K562 (cell line): ENCODE data around the gene ERP44. TPM values are rescaled to one million over a fixed set of nuclear protein-coding genes. Genes with fewer than 3 reads are reported as not detected.

Experiments used
- BHLHE40 ChIP-seq: IDR thresholded peaks from 2 replicates; pipeline ENCODE4 v1.6.1; 2011; ENCODE audit warnings: low read length, improper control_type of control experiment
- IFI16 ChIP-seq: fragments of 250-450 bp; sonication (Bioruptor Pico); IDR thresholded peaks from 2 replicates; pipeline ENCODE4 v2.1.2; 2022; ENCODE audit warnings: mild to moderate bottlenecking, inconsistent platforms
- PCBP1 ChIP-seq: fragments of 200-400 bp; formaldehyde crosslinking; IDR thresholded peaks from 2 replicates; pipeline ENCODE4 v1.6.1; 2018; ENCODE audit warnings: mild to moderate bottlenecking, low read depth, low read length; ENCODE audit not compliant: poor library complexity, severe bottlenecking
- RBM15 ChIP-seq: fragments of 200-400 bp; formaldehyde crosslinking; IDR thresholded peaks from 2 replicates; pipeline ENCODE4 v1.6.1; 2018; ENCODE audit warnings: mild to moderate bottlenecking, low read length, moderate library complexity; ENCODE audit not compliant: insufficient read depth
- RUNX1 ChIP-seq: sonication (generic); IDR thresholded peaks from 2 replicates; pipeline ENCODE4 v1.6.1; 2016; ENCODE audit warnings: antibody characterized with exemption, low read depth
- SIX5 ChIP-seq, 2 experiments: IDR thresholded peaks; 2 replicates each; pipeline ENCODE4 v1.6.1; 2011; ENCODE audit warnings: low read length in 2 of 2, borderline replicate concordance in 1 of 2, low read depth in 1 of 2, mild to moderate bottlenecking in 1 of 2, moderate library complexity in 1 of 2; ENCODE audit not compliant: insufficient read depth in 1 of 2
- ZBED1 ChIP-seq: IDR thresholded peaks from 2 replicates; pipeline ENCODE4 v1.6.1; 2014
- ZNF165 ChIP-seq: fragments of 250-450 bp; sonication (Bioruptor Pico); IDR thresholded peaks from 2 replicates; pipeline ENCODE4 v1.4.0; 2020; ENCODE audit warnings: borderline replicate concordance
- ZNF3 ChIP-seq: fragments of 250-450 bp; sonication (Bioruptor Pico); IDR thresholded peaks from 2 replicates; pipeline ENCODE4 v1.5.0; 2021; ENCODE audit warnings: mild to moderate bottlenecking, moderate library complexity
- polyA plus RNA-seq, 8 experiments: library from polyadenylated mRNA; depleted of rRNA in 4 of 8; stranded (reverse) in 5 of 8; unstranded in 3 of 8; fragments of >200 nt; fragmentation: Nextera tagmentation in 2 of 8; fragmentation: Illumina TruSeq in 1 of 8; extraction: Ambion mirVana in 2 of 8; extraction: Trizol in 1 of 8; gene quantifications; 2 replicates each; pipeline versions ENCODE4 v1.2.1 to v1.2.3, GENCODE V29; 2011 to 2014; ENCODE audit warnings: inconsistent platforms in 1 of 8, missing spikeins in 1 of 8
- total RNA-seq, 7 experiments: library from RNA; depleted of rRNA in 6 of 7; stranded (reverse); fragments of >200 nt in 6 of 7; fragmentation: Illumina TruSeq in 2 of 7; extraction: Trizol in 2 of 7; gene quantifications; 2 replicates each; pipeline versions ENCODE4 v1.2.1 to v1.2.3, GENCODE V29; 2011 to 2021; ENCODE audit warnings: low replicate concordance in 1 of 7
- TF ChIP-seq, protein P1 (sequence below): fragments of 200-800 bp; sonication (Bioruptor generic); IDR thresholded peaks from 2 replicates; pipeline ENCODE4 v1.6.1; 2017; ENCODE audit warnings: missing genetic modification characterization, missing compliant biosample characterization
- TF ChIP-seq, protein P2 (sequence below): sonication (generic); formaldehyde crosslinking; IDR thresholded peaks from 2 replicates; pipeline ENCODE4 v1.8.1; 2022; ENCODE audit warnings: missing genetic modification reagents
- TF ChIP-seq, protein P3 (sequence below): fragments of 450-650 bp; IDR thresholded peaks from 2 replicates; pipeline ENCODE4 v1.6.1; 2018; ENCODE audit warnings: mild to moderate bottlenecking, low read depth; ENCODE audit not compliant: partially characterized antibody
- TF ChIP-seq, protein P4 (sequence below), 2 experiments: fragments of 450-650 bp; IDR thresholded peaks; 2 replicates each; pipeline ENCODE4 v1.6.1; 2016; ENCODE audit warnings: mild to moderate bottlenecking in 2 of 2, borderline replicate concordance in 1 of 2, low read depth in 1 of 2, moderate library complexity in 1 of 2

The ERP44 gene
- total and polyA plus RNA-seq, 9 of the 15 experiments (the other 6 are each of a cell fraction or from before 2014, with no cell fraction given), result 9.2 to 23.4 (median 13.6) TPM

DNA sequence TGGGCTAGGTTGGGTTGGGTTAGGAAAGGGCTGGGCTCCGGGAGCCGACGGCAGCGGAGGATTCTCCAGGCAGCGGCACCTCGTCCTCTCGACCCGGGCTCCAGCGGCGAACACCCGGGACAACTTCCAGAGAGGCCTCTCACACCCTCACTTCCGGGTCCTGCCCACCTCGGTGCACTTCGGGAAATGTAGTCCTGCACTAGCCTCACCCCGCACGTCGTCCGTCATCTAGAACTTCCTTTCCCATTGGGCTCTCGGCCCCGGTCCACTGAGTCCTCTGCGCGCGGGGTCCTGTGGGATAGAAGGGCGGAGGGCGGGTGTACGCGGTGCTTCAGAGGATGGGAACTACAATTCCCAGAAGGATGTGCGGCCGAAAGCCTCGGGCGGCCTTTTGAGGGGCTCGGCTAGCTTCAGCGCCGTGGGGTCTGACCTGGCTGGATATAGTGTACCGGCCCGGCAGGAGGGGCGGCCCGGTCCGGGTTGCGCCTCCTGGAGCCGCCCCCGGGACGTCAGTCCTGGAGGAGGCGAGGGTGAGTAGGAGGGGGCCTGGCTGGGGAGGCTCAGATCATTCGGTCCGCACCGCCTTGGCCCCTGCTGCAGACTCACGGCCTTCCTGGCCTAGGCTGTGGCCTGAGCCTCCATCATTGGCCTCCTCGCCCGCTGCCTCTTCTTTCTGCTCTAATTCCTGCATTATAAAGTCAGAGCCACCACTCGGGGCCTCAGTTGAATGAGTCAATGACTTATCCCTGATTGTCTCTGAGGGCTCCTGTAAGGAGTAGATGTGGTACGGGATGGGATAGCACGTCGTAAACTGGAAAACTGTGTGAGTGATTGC lies at the start of gene ERP44, which contains the start of gene INVS (continued):
- TF ChIP-seq, protein P1, sequence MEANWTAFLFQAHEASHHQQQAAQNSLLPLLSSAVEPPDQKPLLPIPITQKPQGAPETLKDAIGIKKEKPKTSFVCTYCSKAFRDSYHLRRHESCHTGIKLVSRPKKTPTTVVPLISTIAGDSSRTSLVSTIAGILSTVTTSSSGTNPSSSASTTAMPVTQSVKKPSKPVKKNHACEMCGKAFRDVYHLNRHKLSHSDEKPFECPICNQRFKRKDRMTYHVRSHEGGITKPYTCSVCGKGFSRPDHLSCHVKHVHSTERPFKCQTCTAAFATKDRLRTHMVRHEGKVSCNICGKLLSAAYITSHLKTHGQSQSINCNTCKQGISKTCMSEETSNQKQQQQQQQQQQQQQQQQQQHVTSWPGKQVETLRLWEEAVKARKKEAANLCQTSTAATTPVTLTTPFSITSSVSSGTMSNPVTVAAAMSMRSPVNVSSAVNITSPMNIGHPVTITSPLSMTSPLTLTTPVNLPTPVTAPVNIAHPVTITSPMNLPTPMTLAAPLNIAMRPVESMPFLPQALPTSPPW, result peak; percentile 93
- no peak for TF ChIP-seq RBM15
- no peak for TF ChIP-seq ZNF165 (CRISPR knock-in tag)
- TF ChIP-seq IFI16 (CRISPR knock-in tag), result no peak
- TF ChIP-seq, protein P2, sequence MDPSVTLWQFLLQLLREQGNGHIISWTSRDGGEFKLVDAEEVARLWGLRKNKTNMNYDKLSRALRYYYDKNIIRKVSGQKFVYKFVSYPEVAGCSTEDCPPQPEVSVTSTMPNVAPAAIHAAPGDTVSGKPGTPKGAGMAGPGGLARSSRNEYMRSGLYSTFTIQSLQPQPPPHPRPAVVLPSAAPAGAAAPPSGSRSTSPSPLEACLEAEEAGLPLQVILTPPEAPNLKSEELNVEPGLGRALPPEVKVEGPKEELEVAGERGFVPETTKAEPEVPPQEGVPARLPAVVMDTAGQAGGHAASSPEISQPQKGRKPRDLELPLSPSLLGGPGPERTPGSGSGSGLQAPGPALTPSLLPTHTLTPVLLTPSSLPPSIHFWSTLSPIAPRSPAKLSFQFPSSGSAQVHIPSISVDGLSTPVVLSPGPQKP (CRISPR knock-in tag), result no peak
- no peak for TF ChIP-seq PCBP1
- no peak for TF ChIP-seq ZNF3 (CRISPR knock-in tag)
- TF ChIP-seq, protein P3, sequence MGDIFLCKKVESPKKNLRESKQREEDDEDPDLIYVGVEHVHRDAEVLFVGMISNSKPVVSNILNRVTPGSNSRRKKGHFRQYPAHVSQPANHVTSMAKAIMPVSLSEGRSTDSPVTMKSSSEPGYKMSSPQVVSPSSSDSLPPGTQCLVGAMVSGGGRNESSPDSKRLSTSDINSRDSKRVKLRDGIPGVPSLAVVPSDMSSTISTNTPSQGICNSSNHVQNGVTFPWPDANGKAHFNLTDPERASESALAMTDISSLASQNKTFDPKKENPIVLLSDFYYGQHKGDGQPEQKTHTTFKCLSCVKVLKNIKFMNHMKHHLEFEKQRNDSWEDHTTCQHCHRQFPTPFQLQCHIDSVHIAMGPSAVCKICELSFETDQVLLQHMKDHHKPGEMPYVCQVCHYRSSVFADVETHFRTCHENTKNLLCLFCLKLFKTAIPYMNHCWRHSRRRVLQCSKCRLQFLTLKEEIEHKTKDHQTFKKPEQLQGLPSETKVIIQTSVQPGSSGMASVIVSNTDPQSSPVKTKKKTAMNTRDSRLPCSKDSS, result no peak
- TF ChIP-seq, protein P4, sequence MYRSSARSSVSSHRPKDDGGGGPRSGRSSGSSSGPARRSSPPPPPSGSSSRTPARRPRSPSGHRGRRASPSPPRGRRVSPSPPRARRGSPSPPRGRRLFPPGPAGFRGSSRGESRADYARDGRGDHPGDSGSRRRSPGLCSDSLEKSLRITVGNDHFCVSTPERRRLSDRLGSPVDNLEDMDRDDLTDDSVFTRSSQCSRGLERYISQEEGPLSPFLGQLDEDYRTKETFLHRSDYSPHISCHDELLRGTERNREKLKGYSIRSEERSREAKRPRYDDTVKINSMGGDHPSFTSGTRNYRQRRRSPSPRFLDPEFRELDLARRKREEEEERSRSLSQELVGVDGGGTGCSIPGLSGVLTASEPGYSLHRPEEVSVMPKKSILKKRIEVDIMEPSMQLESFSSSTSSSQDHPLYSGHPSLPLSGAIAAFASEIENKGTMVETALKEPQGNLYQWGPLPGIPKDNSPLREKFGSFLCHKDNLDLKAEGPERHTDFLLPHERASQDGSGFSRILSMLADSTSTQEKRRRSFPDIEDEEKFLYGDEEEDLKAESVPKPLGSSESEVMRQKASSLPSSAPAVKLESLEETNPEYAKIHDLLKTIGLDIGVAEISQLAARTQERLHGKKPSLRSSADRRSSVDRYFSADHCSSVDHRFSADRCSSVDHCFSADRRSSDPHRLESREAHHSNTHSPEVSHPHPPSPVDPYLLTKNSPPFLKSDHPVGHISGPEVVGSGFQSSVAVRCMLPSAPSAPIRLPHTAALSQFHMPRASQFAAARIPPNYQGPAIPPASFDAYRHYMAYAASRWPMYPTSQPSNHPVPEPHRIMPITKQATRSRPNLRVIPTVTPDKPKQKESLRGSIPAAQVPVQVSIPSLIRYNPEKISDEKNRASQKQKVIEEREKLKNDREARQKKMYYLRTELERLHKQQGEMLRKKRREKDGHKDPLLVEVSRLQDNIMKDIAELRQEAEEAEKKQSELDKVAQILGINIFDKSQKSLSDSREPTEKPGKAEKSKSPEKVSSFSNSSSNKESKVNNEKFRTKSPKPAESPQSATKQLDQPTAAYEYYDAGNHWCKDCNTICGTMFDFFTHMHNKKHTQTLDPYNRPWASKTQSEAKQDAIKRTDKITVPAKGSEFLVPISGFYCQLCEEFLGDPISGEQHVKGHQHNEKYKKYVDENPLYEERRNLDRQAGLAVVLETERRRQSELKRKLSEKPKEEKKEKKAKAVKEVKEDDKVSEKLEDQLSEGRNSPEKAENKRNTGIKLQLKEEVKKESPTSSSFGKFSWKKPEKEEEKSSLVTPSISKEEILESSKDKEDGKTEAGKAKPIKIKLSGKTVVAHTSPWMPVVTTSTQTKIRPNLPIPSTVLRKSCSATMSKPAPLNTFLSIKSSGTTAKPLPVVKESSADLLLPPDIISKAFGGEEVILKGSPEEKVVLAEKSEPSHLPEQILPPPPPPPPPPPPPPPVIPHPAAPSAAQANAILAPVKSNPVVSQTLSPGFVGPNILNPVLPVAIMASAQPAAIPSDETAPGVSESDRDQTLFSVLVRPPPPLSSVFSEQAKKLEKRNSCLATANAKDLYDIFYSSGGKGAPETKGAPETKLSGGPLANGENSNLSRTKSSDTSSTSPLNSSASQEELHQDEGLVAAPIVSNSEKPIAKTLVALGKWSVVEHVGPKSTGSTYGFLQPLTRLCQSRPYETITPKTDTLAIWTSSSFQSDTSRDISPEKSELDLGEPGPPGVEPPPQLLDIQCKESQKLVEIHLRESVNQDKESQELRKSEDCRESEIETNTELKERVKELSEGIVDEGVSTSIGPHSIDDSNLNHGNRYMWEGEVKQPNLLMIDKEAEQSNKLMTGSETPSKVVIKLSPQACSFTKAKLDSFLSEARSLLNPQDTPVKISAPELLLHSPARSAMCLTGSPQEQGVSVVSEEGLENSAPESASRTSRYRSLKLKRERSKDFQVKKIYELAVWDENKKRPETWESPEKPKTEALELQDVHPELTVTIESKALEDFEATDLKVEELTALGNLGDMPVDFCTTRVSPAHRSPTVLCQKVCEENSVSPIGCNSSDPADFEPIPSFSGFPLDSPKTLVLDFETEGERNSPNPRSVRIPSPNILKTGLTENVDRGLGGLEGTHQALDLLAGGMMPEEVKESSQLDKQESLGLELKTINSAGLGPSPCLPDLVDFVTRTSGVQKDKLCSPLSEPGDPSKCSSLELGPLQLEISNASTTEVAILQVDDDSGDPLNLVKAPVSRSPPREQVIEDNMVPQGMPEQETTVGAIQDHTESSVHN (IDR thresholded peaks at IDR 0.05; ENCODE audit: borderline replicate concordance in 1 of 2, low read depth in 1 of 2), result no peak
- TF ChIP-seq RUNX1, result no peak
- peak; percentile 97 to 98 for TF ChIP-seq SIX5 (IDR thresholded peaks at IDR 0.05; ENCODE audit: borderline replicate concordance in 1 of 2, insufficient read depth in 1 of 2, low read depth in 1 of 2, low read length in 2 of 2)
- TF ChIP-seq ZBED1, result no peak
- 0 out of 2 replicates have a peak, but pooled peaks have one; percentile 1 for TF ChIP-seq BHLHE40
